HG03095 (cell line): Measurements from ENCODE around the gene NBEA.

Experiments used
- ATAC-seq: cut with Tn5 transposase; IDR thresholded peaks from one replicate; pipeline ENCODE4 v1.9.1; 2021; ENCODE audit warnings: moderate library complexity; ENCODE audit not compliant: unreplicated experiment

NBEA gene

DNA sequence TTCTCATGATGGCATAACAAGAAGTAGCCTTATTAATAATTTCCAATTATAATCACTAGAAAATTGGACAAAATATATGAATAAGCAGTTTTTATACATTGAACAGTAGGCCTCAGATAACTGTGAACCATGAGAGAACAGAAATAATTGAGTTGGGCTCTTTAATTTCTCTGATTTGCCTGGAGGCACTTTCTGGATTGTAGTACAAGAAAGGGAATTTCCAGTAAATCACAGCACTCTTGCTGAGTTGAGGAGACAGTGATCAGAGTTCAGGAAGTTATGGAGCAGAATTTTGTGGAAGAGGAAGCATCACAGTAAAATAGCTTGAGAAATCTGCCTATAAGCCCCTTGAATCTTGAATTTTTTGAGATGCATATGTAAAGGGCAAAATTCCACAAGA is 318.2 kb downstream of the NBEA start:
- no peak for ATAC-seq

GRCh38 chr13:35266412-35266811 is 324.3 kb downstream of the NBEA start:
- ATAC-seq: no peak

DNA sequence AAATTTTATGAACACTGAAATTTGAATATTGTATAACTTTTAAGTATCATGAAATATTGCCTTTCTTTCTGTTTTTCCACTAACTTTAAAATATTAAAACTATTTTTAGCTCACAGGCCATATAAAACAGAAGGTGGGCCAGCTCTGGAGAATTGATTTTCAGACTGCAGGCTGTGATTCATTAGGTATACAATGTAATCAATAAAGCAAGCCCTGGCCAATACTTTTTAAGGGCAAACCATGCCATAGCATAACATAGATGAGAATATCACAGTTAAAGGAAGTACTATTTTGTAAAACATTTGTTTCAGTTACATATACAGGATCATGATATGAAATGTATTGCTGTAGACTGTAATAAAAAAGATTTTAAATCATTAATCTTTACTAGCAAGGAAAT is 336.8 kb downstream of the NBEA start:
- no peak for ATAC-seq

DNA sequence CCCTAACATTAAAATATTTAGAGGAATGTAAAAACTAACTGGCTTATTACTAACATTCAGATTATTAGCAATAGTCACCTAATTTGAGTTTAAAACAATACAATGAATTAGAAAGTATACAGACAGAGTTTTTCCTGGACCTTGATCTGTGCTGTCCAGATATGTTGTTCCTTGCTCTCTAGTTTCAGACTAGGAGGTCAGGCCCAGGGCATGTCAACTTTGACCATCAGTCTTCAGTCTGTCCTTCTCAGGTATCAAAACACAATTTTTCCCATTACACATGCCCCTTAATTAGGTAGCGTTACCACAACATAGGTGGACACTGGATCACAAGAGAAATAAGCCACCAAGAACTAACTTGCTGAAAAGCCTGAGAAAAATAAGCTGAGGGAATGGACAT is 337.4 kb downstream of the NBEA start:
- no peak for ATAC-seq

DNA sequence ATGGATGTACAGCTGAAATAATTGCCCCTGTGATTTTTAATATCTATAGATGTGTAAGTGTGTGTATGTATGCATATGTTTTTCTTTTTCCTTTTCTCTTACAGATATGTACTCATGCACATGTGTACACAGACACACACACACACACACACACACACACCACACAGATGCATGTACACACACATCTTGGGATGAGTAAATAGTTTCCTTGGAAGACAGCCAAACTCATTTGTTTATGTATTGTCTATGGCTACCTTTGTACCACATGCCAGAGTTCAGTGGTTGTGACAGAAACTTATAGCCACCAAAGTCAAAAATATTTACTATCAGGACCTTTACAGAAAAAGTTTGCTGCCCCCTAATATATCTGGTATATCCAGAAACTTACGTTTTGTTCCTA is 341.8 kb downstream of the NBEA start:
- ATAC-seq: no peak

- no peak for ATAC-seq
Measured at GRCh38 chr13:35285677-35286076, 343.6 kb downstream of the NBEA start.

- ATAC-seq: no peak
Measured at GRCh38 chr13:35292329-35292728, 350.3 kb downstream of the NBEA start.

DNA sequence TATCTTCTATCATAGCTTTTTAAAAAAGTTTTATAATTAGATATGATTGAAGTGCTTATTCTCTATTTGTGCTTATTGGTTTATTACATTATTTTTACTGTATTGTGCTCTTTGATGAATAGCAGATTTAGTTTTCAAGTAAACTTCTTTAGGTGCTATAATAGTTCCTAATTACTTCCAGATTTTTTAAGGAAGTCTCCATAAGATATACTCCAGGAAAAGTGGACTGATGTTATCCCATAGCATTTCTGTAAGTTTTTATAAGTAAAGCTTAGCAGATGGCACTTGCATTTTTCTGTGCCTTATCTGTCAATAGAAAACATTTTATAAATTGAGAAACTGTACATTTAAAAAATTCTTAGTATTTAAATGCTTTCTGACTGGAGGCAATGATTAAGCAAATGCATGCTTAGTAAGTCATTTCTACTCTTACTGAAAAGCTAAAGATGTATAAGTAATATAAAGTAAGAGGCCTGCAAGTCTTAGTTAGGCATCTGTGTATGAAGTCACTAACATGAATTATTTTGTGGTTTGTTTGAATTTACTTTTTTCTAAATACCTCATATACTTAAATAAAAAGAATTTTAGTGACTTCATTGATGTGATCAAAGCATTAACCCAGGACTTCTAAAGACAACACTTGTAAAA is 351.6 kb downstream of the NBEA start:
- no peak for ATAC-seq

DNA sequence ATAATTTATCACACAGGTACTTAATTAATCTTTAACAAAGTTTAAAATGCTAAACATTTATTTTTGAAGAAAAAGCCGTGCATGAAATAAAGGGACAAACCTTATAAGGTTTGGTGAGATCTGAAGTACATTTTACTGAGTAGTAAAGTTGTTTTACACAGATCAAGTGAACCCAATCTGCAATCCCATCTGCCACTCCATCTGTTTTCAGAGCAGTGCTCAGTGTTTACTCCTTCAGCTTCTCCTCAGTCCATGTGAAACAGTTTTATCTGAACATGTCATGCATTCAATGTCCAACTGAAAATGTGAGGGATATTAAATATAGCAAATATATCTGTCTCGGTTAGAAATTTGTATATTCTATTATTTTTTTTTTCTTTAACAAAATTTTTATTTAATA is 367.6 kb downstream of the NBEA start:
- ATAC-seq: no peak

DNA sequence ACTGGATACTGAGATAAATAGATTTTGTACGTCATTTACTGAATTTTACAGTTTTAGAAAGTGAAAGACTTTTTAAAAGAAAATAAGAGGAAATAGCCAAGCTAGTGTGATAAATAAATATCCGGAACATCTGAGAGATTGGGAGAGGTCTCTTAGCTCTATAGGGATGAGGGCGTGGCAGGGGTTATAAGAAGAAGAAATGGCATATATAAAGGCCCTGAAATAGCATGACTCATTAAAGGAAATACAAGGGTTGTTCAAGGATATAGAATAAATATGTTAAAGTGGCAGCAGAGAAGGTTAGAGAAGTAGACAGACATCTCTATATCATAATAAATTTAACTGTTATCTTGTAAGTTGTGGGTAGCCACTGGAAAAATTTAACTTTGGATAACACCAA is 390.1 kb downstream of the NBEA start:
- no peak for ATAC-seq

DNA sequence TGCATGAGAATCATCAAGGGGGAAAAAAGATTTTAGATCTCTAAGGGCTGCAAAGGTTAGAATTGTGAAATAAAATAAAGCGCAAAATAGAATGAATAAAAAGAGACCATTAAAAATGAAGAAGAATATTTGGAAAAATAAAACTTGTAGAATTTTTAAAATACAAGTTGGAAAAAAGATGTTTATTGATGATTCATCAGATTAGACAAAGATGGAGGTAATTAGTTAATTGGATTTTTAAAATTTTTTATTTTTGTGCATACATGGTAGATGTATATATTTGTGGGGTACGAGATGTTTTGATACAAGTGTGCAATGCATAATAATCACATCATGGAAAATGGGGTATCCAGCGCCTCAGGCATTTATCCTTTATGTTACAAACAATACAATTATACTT is 391.1 kb downstream of the NBEA start:
- ATAC-seq: no peak

GRCh38 chr13:35342440-35342839 is 400.4 kb downstream of the NBEA start:
- ATAC-seq: no peak

DNA sequence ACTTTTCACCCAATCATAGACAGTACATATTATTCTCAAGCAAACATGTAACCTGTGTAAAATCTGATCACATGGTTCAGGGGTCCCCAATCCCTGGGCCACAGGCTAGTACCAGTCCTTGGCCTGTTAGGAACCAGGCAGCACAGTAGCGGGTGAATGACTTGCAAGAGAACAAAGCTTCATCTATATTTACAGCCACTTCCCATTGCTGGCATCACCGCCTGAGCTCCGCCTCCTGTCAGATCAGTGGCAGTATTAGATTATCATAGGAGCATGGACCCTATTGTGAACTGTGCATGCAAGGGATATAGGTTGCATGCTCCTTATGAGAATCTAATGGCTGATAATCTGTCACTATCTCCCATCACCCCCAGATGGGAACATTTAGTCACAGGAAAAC is 401.3 kb downstream of the NBEA start:
- ATAC-seq: no peak

DNA sequence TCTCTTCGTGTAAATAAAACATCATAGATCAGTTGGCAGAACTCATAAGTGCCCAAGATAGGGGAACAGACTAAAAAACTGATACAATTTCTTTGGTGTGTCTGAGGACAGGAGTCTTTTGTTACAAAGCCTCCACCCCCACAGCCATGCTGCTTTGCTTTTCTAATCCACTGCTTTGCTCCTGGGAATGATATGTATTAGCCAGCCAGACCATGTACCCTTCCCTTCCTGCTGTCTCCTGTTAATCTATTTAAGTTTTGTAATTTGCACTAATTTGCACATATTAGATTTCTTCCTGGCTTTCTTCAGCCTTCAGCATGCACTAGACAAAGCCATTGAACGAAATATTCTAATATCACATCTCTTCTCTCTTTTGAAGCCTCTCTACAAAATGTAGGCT is 403.9 kb downstream of the NBEA start:
- no peak for ATAC-seq

DNA sequence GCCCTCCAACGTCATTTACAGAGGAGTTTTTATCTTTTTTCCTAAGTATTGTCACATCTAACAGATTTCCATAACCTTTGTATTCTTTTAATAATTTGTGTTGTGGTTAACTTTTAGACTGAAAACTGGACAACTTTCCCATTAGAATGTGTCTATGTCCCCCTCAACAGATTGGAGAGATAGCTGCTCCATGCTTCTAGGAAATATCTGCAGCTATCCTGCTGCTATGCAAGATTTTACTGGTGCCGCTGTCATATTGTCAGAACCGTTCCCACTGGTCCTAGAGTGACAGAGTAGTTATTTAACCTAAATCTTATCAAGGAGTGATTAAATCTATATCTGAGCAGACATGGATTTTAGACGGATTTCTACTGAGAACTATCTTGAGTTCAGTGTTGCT is 404.4 kb downstream of the NBEA start:
- ATAC-seq: no peak

DNA sequence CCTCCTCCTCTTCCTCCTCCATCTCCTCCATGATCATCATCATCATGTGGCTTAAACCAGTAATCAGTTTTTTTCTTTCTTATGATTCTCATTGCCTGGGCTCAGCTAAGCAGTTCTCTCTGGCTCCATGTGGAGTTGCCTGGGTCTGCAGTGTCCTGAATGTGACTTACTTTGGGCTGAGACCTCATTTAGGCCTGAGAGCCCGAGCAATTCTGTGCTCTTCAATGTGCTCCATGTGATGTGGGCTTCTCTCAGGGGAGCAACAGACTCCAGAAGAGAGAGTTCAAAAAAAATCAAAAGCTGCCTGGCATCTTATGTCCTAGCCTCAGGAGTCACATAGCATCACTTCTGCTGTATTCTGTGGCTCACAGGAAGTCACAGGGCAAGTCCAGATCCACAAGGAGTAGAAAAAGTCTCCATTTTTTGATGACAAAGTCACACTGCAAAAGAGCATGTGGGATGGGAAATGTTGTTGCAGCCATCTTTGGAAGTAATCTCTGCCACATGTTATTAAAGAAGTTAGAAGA is 405.7 kb downstream of the NBEA start:
- no peak for ATAC-seq

DNA sequence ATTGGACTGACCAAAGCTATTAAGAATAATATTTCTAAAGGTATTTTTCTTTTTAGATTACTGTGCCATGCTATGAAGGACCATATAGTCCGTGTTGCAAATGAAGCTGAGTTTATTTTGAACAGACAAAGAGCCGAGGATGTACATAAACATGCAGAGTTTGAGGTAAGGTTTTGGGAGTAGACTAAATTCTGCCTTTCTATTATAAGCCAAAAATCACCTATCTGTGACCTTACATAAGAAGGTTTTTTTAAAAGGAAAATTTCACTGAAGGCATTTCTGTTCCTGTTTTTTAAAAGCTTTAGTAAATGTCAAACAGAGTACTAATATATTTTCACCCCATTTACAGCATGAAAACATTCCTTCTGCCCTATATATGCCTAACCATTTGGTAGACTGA is 407.0 kb downstream of the NBEA start:
- ATAC-seq: no peak

DNA sequence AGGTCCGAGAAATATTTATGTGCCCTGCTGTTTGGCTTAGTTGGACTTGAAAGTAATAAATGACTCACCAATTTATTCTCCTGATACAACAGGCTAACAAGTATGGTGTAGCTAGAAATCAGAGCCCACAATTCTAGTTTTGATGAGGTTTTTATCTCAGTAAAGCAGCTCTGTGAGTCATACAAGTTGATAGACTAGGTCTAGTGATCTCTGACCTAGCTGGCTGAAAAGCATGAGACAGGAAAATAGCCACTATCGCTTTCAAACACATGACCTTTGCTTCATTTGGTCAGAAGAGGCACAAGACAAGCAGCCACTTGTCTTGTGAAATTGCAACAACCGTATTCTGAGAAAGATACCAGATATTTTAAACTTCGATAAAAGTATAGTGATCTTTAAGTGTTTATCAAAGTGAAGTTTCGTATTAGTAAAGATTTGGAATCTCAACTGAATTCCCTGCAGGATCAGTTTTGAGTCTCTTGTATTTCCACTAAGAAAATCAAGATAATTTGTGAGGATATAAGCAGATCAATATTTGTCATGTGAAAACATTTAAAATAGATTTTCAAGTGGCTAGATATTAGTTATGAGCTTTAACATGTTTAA is 407.7 kb downstream of the NBEA start:
- ATAC-seq: peak; percentile 89

DNA sequence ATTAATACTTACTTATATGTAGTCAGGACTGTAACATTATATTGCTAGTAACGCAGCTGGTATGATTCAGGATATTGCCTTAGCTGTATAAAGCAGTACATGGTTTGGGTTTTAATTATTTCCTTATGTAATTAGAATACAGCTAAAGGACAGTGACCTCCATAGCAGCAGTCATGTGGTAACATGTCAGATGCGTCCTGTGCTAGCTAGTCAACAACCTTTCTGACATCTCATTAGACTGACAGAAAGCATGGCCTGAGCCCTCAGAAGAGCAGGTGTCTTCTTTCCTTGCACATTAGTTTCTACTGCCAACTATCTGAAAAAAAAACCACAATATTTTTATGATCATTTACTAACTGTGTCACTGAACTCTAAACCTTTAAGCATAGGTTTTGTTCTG is 412.2 kb downstream of the NBEA start:
- no peak for ATAC-seq

- ATAC-seq: no peak
Measured at GRCh38 chr13:35354882-35355281, 412.8 kb downstream of the NBEA start.

- ATAC-seq: no peak
Measured at GRCh38 chr13:35356572-35356971, 414.5 kb downstream of the NBEA start.

DNA sequence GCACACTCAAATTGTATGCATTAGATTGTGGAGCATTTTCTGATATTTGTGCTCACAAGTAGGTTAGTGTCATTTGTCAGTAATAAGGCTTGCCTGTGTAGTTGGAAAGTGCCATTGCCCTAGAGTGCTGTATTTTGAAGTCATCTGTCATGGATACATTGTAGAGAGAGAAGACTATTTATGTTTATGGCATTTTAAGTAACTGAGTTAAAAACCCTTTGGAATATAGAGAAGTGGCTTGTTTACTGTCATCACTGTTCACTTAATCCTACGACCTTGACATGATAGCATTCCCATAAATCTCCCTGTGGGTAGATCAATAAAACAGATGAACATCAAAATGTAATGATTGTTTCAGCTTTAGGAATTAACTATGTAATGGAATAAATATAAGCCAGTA is 423.8 kb downstream of the NBEA start:
- no peak for ATAC-seq

DNA sequence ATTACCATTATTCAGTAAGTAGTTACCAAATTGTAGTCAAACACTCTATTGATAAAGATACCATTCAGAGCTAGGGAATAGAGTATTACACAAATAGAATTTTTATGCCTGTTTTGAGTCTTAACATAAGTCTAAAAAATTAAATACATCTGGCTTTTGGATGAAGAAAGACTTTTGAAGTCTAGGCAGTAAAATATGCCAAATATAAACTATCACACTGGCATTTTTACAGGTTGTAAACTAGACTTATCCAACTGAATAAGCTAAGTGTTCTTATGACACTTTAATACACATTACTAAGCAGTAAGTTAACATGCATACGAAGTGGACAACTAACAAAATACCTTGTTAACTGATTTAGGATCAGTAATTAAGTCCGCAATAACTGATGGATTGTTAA is 425.5 kb downstream of the NBEA start:
- ATAC-seq: no peak
